Posterior cingulate gyrus (tissue), 11 donors: ENCODE data around the gene NDST1.

Experiments used
- DNase-seq, 10 donors: peaks; one replicate each; pipeline versions ENCODE4 v3.0.0 to v3.0.0-alpha.2; 2020 to 2021; ENCODE audit warnings: mixed read lengths in 3 of 10
- intact Hi-C: fragments of 100-400 bp; cut with DNase I; formaldehyde crosslinking; loops from one replicate; pipeline ENCODE4 v1.15.1; 2023

Gene NDST1

DNA sequence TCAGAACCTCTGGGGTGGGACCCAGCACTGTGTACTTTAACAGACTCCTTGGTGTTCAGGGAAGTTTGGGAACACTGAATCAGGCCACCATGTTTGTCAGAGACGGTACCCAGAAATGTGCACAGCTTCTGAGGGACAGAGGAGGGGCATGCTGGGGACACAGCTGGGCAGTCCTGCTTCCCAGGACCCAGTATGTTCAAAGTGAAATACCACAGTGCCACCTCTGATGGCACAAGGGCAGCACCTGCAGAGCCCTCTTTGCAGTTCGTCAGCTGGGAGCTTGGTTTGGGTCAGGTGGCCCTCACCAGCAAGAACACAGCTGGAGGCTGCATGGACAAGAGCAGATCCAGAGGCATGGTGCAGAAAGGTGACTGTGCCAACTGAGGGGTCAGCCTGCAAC is 51.2 kb downstream of the NDST1 start:
- DNase-seq = peak in 2 of 10 donors; percentile 24 to 35
- intact Hi-C loops = no loop called here

DNA sequence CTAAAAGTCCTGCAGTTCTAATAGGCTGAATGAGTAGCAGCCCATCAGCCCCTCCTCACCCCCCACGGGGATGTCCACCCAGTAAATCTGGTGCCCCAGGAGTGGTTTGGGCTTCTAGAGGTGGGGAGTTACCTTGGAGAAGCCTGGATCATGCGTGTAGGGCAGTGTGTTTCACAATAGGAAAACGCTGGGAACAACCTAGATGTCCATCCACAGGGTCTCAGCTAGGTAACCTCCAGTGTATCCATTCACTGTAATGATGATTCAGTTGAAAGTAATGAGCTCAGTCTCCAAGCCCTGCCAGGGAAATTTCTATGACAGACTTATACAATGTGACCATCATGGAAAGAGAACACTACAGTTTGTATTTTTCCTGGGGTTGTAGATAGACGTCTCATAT is 51.8 kb downstream of the NDST1 start:
- DNase-seq = no peak
- intact Hi-C loops = loop anchor here (5.0 kb wide), 1 partner anchor 143 kb away; the partner anchor contains the start of gene RBM22

DNA sequence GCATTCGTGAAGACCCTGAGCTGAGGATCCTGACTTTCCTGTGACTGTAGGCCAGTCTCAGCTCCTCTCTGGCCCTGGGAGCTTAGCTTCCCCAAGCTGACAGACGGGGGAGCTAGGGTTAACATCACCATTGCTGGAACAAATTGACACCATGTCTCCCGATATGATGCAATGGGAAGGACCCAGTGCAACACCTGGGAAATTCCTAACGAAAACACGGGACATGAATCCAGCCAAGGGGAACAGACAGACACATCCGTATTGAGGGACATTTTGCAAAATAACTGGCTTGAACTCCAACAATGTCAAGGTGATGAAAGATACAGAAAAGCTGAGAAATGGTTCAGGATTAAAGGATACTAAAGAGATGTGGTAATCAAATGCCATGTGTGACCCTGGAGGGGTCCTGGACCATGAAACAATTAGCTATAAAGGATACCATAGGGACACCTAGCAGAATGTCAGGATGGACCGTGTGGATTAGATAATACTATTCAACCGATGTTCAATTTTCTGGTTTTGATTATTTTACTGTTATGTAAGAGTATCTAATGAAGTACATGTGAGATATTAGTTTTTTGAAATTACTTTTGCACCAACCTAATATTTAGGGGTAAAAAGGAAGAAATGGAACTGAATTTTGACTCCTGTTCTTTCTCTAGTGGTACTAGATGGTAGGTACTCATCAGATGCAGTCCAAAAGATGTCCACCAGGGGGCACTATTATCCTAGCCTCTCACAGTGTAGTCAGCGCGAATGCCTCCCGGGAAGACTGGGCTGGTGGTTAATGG is 52.7 kb downstream of the NDST1 start:
- intact Hi-C loops = loop anchor here (1.0 to 5.0 kb wide), 2 partner anchors 96 to 142 kb away; partner anchors contain the start of gene RBM22
- DNase-seq = peak in 8 of 10 donors; percentile 59 to 94 (median 88)

DNA sequence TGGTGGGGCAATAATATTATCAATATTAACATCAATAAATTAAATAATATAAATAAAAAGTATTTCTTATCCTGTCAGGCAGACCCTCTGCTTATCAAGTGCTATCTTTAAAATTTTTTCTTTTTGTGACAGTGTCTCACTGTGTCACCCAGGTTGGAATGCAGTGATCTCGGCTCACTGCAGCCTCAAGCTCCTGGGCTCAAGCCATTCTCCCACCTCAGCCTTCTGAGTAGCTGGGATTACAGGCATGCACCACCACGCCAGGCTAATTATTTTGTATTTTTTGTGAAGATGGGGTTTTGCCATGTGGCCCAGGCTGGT is 53.2 kb downstream of the NDST1 start:
- intact Hi-C loops = loop anchor here (1.0 to 5.0 kb wide), 2 partner anchors 95 to 141 kb away; partner anchors contain the start of gene RBM22
- DNase-seq = peak in 1 of 10 donors; percentile 24

DNA sequence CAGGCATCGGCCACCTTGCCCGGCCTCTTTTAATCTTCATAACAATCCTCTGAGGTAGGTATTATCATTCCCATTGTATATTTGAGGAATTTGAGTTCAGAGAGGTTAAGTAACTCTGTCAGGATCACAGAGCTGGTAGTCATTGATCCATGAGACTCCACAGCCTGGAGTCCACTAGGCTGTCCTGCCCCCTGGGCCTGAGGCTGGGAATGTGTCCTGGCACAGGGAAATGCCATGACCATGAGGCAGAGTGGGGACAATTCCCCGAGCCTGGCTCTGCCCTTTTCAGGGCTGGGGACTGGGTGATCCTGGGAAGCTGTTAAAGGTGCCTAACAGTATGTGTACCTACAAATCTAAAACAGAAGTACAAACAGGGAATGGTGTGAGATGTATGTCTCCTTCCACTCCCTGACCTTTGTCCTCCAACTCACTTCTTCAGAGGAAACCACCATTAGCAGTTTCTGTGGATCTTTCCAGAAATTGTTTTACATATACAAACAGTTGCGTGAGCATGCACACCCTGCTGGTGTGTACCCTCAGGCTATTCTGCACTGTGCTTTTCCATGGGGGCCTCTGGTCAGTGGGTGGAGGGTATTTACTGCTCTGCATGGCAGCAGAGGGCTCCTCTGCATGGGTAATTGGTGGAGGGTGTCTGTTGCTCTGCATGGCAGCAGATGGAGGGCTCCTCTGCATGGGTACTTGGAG is 53.8 kb downstream of the NDST1 start:
- peak in 3 of 10 donors; percentile 2 to 54 (median 34) for DNase-seq
- intact Hi-C loops = loop anchor here (1.0 to 5.0 kb wide), 3 partner anchors 95 to 285 kb away; partner anchors contain the start of genes IRGM and RBM22

DNA sequence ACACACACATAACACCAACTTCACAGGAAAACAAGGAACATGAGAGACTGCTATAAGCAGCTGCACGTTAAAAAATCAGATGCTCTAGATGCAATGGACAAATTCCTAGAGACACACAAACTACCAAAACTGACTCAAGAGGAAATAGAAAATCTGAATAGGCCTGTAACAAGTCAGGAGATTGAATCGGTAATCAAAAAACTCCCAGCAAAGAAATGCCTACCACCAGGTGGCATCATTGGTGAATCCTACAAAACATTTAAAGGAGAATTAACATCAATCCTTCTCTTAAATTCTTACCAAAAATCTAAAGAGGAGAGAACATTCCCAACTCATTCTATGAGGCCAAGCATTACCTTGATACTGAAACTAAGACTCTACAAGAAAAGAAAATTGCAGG is 54.9 kb downstream of the NDST1 start:
- DNase-seq = peak in 1 of 10 donors; percentile 7
- intact Hi-C loops = loop anchor here (2.0 to 5.0 kb wide), 2 partner anchors 139 to 284 kb away; partner anchors contain the start of genes IRGM and RBM22

DNA sequence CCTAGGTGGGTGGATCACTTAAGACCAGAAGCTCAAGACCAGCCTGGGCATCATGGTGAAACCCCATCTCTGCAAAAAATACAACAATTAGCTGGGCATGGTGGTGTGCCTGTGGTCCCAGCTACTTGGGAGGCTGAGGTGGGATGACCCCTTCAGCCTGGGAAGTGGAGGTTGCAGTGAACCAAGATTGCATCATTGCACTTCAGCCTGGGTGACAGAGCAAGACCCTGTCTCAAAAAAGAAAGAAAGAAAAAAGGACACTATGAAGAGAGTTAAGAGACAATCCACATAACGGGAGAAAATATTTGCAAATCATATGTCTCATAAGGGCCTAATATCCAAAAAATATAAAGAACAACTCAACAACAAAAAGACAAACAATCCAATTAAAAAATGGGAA is 57.9 kb downstream of the NDST1 start:
- DNase-seq = no peak
- intact Hi-C loops = no loop called here

DNA sequence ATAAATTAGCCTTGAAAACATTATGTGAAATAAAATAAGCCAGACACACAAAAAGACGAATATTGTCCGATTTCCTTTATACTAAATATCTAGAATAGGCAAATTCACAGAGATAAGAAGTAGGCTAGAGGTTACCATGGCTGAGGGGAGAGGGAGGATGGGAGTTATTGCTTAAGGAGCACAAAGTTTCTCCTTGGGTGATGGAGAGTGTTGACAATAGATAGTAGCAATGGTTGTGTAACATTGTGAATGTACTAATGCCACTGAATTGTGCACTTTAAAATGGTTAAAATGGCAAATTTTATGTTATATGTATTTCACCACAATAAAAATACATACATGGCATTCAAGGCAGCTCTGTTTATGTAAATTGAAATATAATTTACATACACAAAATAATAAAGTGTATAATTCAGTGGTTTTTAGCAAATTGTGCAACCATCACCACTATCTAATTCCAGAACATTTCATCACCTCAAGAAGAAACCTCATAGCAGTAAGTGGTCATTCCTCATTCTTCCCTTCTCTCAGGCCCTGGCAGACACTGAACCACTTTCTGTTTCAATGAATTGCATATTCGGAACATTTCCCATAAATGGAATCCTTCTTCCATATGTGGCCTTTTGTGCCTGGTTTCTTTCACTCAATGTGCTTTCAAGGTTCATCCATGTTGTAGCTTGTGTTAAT is 59.2 kb downstream of the NDST1 start:
- intact Hi-C loops = no loop called here
- no peak for DNase-seq

DNA sequence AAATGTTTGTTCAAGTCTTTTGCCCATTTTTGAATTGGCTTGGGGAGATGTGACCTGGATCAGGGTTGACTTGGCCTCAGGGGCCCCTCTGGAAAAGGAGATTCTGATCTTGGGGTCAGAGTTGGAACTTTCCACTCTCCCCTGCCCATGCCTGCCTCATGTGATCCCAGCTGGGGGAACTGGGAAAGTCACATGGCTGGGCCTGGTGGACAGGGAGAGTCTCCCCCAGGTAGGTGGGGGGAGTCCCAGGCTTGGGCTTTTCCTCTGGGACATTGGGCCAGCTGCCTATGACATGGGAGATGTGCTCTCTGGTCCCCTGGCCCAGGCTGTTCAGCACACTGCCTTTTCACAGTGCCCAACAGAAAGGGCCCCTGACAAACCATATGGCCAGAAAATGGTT is 60.7 kb downstream of the NDST1 start:
- intact Hi-C loops = no loop called here

DNA sequence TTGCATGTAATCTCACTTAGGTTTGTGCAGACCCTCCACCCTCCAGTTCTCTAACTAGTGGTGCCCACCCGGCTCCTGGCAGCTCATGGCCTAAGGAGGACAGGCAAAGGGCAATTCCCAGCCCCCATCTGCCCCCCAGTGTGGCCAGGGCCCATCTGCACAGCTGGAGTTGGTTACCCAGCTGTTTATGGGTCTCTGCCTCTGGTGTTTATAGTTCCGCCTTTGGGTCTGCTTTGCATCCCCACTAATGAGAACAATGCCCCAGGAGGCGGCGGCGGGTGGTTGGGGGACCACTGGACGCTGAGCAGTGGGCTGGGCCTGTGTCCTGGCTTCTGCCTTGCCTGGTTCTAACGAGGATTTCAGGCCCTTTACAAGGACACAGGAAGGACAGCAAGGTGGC is 62.4 kb downstream of the NDST1 start:
- intact Hi-C loops = no loop called here
- peak in 2 of 10 donors; percentile 4 to 48 for DNase-seq

More for the DNA sequence above, 60.7 kb downstream of the NDST1 start:
- peak in 1 of 10 donors; percentile 3 for DNase-seq

DNA sequence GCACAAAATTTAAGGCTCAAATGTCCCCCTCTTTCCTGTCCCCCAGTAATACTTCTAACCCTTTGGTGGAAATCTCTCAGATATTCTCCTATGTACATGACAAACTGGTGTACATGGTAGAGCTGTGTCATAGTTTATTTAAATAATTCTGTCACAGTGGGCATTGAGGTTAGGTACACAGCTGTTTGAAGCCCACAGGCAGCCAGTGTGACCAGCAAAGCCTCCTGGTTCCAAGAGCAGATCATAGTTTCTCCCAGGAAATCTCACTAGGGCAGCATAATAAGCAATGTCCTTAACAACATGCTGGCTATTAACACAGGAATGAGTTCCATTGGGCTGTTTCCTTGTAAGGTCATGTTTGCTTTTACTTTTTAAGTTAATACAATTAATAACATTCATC is 63.9 kb downstream of the NDST1 start:
- DNase-seq = no peak
- intact Hi-C loops = no loop called here

DNA sequence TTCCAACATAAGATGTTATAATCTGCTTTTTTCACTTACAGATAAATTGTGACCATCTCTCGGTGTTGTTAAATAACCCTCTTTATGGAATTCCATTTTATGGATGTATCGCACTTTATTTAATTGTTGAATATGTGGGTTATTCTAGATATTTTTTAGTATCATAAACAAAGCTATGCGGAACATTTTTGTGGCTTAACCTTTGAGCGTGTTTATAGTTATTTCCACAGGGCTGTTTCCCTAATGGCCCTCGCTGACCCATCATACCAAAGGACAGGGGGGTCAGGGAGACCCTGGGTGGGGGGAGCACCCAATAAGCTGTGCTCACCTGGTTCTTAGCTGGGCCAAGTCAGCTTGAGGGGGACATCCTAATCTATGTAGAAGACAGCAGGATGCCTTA is 65.3 kb downstream of the NDST1 start:
- intact Hi-C loops = no loop called here
- DNase-seq = peak in 1 of 10 donors; percentile 2

DNA sequence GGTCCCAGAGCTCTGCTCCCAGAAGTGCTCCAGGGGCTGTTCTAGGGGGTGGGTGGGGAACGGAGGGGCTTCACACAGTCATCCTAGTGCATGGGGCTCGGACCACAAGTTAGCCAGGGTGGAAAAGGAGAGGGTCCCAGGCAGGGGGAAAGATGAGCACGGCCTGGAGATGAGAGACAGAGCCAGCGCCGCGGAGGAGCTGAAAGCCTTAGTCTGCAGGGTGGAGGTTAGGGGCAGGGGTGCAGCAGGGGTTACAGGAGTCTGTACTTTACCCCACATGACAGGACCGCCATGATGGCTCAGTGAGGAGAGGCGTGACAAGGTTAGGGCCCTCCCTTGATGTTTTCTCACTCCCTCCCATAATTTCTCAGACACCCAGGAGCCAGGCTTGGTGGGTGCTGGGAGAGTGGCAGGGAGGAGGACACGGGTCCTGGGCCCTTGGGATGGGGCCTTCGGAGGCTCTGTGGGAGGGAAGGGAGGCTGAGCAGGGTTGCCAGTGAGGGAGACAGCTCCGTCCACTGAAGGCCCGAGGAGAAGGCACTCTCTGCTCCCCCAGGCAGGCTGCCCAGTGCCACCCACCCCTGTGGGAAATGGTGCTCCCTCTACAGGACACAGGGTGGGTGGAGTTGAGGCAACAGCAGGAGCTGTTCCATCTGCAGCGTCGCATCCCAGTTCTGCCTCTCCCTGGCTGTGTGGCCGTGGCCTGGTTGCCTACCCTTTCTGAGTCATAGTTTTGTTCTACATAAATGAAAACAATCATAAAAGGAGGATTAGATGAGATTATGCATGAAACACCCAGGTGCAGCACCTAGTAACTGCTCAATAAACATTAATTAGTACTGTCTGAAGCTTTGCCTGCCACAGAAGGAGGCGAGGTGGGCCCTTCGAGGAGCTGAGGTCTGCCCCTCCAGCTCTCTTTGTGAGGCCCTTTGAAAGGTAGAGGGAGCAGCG is 66.2 kb downstream of the NDST1 start:
- DNase-seq = peak in 2 of 10 donors; percentile 2 to 85
- intact Hi-C loops = no loop called here

DNA sequence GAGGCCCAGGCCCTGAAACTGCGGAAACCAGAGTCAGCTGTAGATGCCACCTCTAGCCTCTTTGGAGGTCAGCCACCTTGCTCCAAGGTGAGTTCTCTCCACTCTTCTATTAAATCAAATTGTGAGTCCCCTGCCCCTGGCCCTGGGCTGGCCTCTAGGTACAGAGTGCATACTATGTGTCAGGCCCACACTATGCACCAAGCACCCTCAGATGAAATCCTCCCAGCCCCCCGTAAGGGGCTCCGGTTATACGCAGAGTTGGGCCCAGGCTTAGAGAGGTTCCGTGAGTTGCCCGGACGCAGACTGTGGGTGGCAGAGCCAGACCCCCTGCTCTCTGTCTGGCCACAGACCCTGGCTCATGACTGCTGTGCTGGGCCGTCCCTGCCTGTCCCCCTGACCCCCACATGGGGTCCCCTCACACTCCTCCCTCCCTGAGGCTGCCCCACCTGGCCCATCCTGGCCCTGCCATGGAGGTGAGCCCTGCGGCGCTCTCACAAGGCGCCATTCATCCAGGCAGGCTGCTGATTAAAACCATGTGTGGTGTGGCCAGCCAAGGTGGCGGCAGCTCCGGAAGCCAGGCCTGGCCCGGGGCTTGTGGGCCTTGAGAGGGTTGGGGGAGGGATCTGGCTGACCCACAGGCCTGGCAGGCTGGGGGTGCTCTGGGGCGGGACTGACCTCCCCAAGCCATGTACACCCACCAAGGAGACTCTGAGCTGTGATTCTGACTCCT is 67.1 kb downstream of the NDST1 start:
- DNase-seq = peak in 2 of 10 donors; percentile 7 to 78
- intact Hi-C loops = no loop called here

DNA sequence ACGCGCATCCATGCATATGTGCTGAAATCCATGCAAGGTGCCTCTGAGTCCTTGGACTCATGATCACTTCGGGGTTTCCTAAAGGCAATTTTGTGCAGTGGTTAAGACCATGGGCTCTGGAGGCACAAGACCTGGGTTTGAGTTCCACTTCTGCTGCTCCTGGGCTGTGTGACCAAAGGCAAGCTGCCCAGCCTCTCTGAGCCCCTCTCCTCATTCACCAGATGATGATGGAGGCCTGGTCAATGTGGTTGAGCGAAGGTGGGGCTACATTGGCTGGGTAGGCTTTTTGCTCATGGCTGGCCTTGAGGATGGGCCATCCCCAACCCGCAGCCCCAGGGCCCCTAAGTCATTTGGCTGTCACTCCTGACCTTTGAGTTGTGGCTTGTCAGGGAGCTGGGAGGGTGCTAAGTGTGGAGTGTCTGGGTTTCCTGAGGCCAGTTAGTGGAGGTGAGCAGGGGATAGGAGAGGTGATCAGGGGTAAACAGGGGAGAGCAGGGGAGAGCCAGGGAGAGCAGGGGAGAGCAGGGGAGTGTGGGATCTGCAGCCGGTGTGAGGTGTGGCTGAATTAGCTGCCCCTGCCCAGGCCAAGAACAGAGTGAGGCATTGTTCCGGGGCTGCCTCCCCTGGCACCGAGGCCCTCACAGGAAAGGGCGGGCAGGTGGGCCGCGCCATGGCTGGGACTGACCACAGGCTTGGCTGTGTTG is 68.0 kb downstream of the NDST1 start:
- intact Hi-C loops = no loop called here

DNA sequence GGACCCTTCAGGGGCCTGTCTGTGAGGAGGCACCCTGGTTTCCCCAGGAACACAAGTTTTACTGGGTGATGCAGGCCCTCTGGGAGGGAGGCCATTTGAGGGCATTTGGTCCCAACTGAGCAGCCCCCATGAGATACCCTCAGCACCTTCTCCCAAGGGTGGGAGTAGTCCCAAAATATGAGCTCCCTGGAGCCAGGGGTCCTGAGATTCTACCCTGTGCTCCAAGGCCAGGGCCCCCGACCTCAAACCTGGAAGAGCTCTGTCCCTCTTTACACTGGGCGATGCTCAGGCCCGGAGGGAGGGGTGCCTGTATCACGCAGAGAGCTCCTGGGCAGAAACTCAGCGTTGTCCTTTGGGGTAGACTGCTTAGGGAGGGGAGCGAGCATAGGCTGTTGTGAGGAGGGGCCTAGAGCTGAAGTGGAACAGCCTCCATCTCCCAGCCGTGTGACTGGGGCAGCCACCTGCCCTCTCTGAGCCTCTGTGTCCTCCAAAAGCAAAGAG is 68.6 kb downstream of the NDST1 start:
- intact Hi-C loops = no loop called here
- no peak for DNase-seq

More for the DNA sequence above, 68.0 kb downstream of the NDST1 start:
- peak in 1 of 10 donors; percentile 0 for DNase-seq

DNA sequence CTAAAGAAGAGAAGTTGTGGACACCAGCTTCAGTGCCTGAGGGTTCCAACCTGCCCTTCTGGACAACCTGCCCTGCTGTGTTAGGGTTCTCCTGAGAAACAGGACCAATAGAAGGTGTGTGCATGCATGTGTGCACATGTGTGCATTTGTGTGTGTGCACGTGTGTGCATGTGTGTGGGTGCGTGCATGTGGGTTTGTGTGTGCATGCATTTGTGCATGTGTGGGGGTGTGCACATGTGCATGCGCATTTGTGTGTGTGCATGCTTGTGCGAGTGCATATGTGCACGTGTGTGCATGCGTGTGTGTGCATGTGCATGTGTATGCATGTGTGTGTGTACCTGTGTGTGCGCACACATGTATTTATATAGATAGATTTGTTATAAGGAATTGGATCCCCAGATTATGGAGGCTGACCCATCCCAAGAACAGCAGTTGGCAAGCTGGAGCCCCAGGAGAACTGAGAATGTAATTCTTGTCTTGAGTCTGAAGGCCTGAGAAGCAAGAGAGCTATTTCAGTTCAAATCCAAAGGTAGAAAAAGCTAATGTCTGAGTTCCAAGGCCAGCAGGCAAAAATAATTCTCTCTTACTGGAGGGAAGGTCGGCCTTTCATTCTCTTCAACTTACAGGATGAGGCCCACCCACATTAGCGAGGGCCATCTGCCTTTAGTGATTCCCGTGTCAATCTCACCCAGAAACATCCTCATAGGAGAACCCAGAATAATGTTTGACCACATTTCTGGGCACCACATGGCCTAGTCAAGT is 69.6 kb downstream of the NDST1 start:
- intact Hi-C loops = no loop called here
- no peak for DNase-seq
